WERI-Rb-1 (cell line): ENCODE measurements around the gene TMEM132A.
"Not testable (repeated sequence)": the region's sequence is repeated elsewhere in the genome, so short reads cannot be mapped to it uniquely, and the experiment has no call there.

Experiments
- DNase-seq: peaks from one replicate; pipeline ENCODE4 v3.0.0-alpha.2; 2020
- H3K27ac ChIP-seq: fragments of 250-450 bp; sonication (Bioruptor Pico); 2 replicates; pipeline ENCODE4 v1.5.1; 2020; ENCODE audit warnings: mild to moderate bottlenecking, moderate library complexity
- H3K27me3 ChIP-seq: fragments of 250-450 bp; sonication (Bioruptor Pico); 2 replicates; pipeline ENCODE4 v1.5.1; 2021; ENCODE audit warnings: mild to moderate bottlenecking, low read depth, moderate library complexity; ENCODE audit not compliant: insufficient read depth, severe bottlenecking
- H3K36me3 ChIP-seq: fragments of 250-450 bp; sonication (Bioruptor Pico); 2 replicates; pipeline ENCODE4 v1.5.1; 2020; ENCODE audit warnings: mild to moderate bottlenecking, moderate library complexity
- H3K4me3 ChIP-seq: 2 replicates; pipeline ENCODE4 v1.5.1; 2011; ENCODE audit warnings: low read depth, mild to moderate bottlenecking, control low read depth, low read length
- H3K9me3 ChIP-seq: fragments of 250-450 bp; sonication (Bioruptor Pico); 2 replicates; pipeline ENCODE4 v1.5.1; 2021; ENCODE audit warnings: mild to moderate bottlenecking, moderate library complexity; ENCODE audit not compliant: severe bottlenecking
- CTCF ChIP-seq: IDR thresholded peaks from 2 replicates; pipeline ENCODE4 v1.5.1; 2011; ENCODE audit warnings: low read depth, mild to moderate bottlenecking, control low read depth, inconsistent platforms, low read length

The TMEM132A gene

GRCh38 chr11:60970369-60970774 lies 46.1 kb downstream of the TMEM132A start:
- Histone ChIP-seq H3K4me3 (no peak overlapping the region), H3K36me3 (no peaks in the 10 kb centered on the region), H3K27me3 (no peaks in the 10 kb centered on the region), H3K9me3 (peaks cover 7% of the 10 kb centered on the region), H3K27ac (no peak overlapping the region)
- DNase-seq: peak; percentile 68
- peak; percentile 92 for TF ChIP-seq CTCF

GRCh38 chr11:60970890-60971289 lies 46.6 kb downstream of the TMEM132A start:
- no peak overlapping the region for H3K4me3 ChIP-seq
- H3K9me3 ChIP-seq: peaks cover 7% of the 10 kb centered on the region
- DNase-seq: no peak
- no peak overlapping the region for H3K27ac ChIP-seq
- H3K27me3 ChIP-seq: no peaks in the 10 kb centered on the region
- no peak for TF ChIP-seq CTCF
- no peaks in the 10 kb centered on the region for H3K36me3 ChIP-seq

- Histone ChIP-seq H3K4me3 (no peak within 1 kb of the TSS), H3K9me3 (peaks cover 7% of the 10 kb centered on the region), H3K27ac (no peak within 1 kb of the TSS), H3K27me3 (no peaks in the 10 kb centered on the region), H3K36me3 (no peaks in the 10 kb centered on the region)
- no peak for DNase-seq
- no peak for TF ChIP-seq CTCF
These were observed 47.3 kb downstream of the TMEM132A start, which contains the start of gene CD6 for GRCh38 chr11:60971520-60971919. CD6 (plus strand) TSS chr11:60971680; CDS start chr11:60971866, 186 bp downstream.

GRCh38 chr11:60972182-60973030 lies 48.1 kb downstream of the TMEM132A start:
- Histone ChIP-seq H3K4me3 (no peak overlapping the region), H3K36me3 (no peaks in the 10 kb centered on the region), H3K9me3 (peaks cover 7% of the 10 kb centered on the region), H3K27ac (no peak overlapping the region), H3K27me3 (no peaks in the 10 kb centered on the region)
- no peak for DNase-seq
- no peak for TF ChIP-seq CTCF

GRCh38 chr11:60973699-60974098 lies 49.4 kb downstream of the TMEM132A start:
- H3K27me3 ChIP-seq: no peaks in the 10 kb centered on the region
- no peak for TF ChIP-seq CTCF
- no peak overlapping the region for H3K4me3 ChIP-seq

GRCh38 chr11:60974316-60974715 lies 50.1 kb downstream of the TMEM132A start:
- not testable (repeated sequence) for H3K4me3 ChIP-seq, H3K27ac ChIP-seq, DNase-seq, H3K36me3 ChIP-seq, H3K27me3 ChIP-seq, H3K9me3 ChIP-seq

More at GRCh38 chr11:60973699-60974098, 49.4 kb downstream of the TMEM132A start:
- Histone ChIP-seq H3K27ac (no peak overlapping the region), H3K9me3 (peaks cover 2% of the 10 kb centered on the region), H3K36me3 (no peaks in the 10 kb centered on the region)
- DNase-seq: no peak
